GM19438 (cell line): ENCODE measurements around the gene LCN15.
"Not testable (repeated sequence)": the region's sequence is repeated elsewhere in the genome, so short reads cannot be mapped to it uniquely, and the experiment has no call there.

Experiments
- ATAC-seq: cut with Tn5 transposase; IDR thresholded peaks from one replicate; pipeline ENCODE4 v1.9.1; 2021; ENCODE audit warnings: low read depth; ENCODE audit not compliant: unreplicated experiment

Gene LCN15

GRCh38 chr9:136776947-136777346, 12.6 kb upstream of the LCN15 start:
- no peak for ATAC-seq

GRCh38 chr9:136775191-136775590, 10.9 kb upstream of the LCN15 start:
- no peak for ATAC-seq

- no peak for ATAC-seq
Measured at GRCh38 chr9:136774416-136775045, 10.2 kb upstream of the LCN15 start.

- ATAC-seq, result no peak
Measured at GRCh38 chr9:136773386-136774044, 9.2 kb upstream of the LCN15 start.

GRCh38 chr9:136771907-136772415, 7.6 kb upstream of the LCN15 start:
- no peak for ATAC-seq

- no peak for ATAC-seq
Measured at GRCh38 chr9:136769710-136770191, 5.4 kb upstream of the LCN15 start.

GRCh38 chr9:136766410-136767120, 2.2 kb upstream of the LCN15 start:
- not testable (repeated sequence) for ATAC-seq

GRCh38 chr9:136765745-136766409, 1.6 kb upstream of the LCN15 start:
- ATAC-seq, result peak; percentile 55

GRCh38 chr9:136765041-136765440, 723 bp upstream of the LCN15 start:
- no peak for ATAC-seq

GRCh38 chr9:136763649-136764035, 676 bp downstream of the LCN15 start:
- no peak for ATAC-seq

- ATAC-seq, result no peak
Measured at GRCh38 chr9:136762915-136763648, 1.2 kb downstream of the LCN15 start.

GRCh38 chr9:136762221-136762691, 2.1 kb downstream of the LCN15 start:
- ATAC-seq, result no peak

GRCh38 chr9:136761545-136761981, 2.8 kb downstream of the LCN15 start:
- ATAC-seq, result no peak

GRCh38 chr9:136760834-136761544, 3.3 kb downstream of the LCN15 start:
- ATAC-seq, result not testable (repeated sequence)

GRCh38 chr9:136760424-136760823, 3.9 kb downstream of the LCN15 start:
- ATAC-seq, result no peak

GRCh38 chr9:136759436-136760325, 4.6 kb downstream of the LCN15 start:
- ATAC-seq, result no peak

- no peak for ATAC-seq
Measured at GRCh38 chr9:136759001-136759400, 5.3 kb downstream of the LCN15 start.

GRCh38 chr9:136757751-136758140, 6.6 kb downstream of the LCN15 start:
- no peak for ATAC-seq
